Measurements from ENCODE around the gene DDX5. TPM values are rescaled to one million over a fixed set of nuclear protein-coding genes. Genes with fewer than 3 reads are reported as not detected.

The DDX5 gene
- total RNA-seq (1,027 and 1,058 TPM in 2 replicates), polyA plus RNA-seq (1,405 and 2,040 TPM in 2 replicates), polyA minus RNA-seq (856 and 901 TPM in 2 replicates), Bru-seq, nascent RNA (percentile 100 among the genes with signal in this experiment), BruChase-seq, experiment 1, labeled RNA remaining after a 6-hour chase (percentile 100 among the genes with signal in this experiment), BruChase-seq, experiment 2, labeled RNA remaining after a 2-hour chase (percentile 100 among the genes with signal in this experiment)
- polyA plus RNA-seq (2011; cell fraction: cytosol; rRNA removed) = 980 and 1,160 TPM in 2 replicates
- 4,876 and 5,495 TPM in 2 replicates for polyA plus RNA-seq (2011; cell fraction: nucleus; rRNA removed)
- 690 and 716 TPM in 2 replicates for polyA plus RNA-seq (2012)
- polyA minus RNA-seq (2011; cell fraction: cytosol; rRNA and poly(A)+ RNA removed) = 237 TPM
- polyA minus RNA-seq (2011; cell fraction: nucleus; rRNA and poly(A)+ RNA removed) = 1,361 and 2,457 TPM in 2 replicates
- long read RNA-seq, transcript DDX5-215 (12 exons, 3,558 nt) = minor isoform, 260 of 3,786 reads
- long read RNA-seq, transcript DDX5-201 (13 exons, 2,554 nt) = major isoform, 2,519 of 3,786 reads
- long read RNA-seq, partial matches to known transcripts = 522 of 3,786 reads
- long read RNA-seq, other reads (novel, unspliced or antisense) = 480 of 3,786 reads

DNA sequence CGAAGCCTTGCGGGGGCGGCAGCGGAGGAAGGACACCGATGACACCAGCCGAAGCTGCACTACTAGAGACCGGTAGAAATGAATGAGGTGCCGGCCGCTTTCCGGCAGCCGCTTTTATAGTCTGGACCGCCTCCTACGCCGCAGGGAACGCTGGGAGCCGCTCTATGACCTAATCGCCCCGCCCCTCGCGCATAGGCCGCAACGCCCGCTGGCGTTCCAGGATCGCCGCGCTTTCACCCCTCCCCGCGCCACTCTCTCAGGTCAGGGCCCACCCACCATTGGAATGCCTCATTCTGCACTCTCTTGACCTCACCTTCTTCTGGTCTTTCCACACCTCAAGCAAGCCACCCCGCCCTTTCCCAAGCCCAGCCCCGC is at the start of gene DDX5:
DDX5 (minus strand) TSS at position 89 of the 375 bp plus-strand sequence. CDS start 170 bp downstream, outside the sequence.
- Histone ChIP-seq H2AFZ (ENCODE audit: low read depth, low read length) (peak within 1 kb of the TSS; percentile 49), H3K36me3 (ENCODE audit: control insufficient read depth in 2 of 2, extremely low read depth in 1 of 2, insufficient read depth in 2 of 2, low read length in 2 of 2) (peaks cover 29 to 36% of the 10 kb centered on the region in 2 experiments), H4K20me1 (replicated peaks; ENCODE audit: control insufficient read depth, extremely low read depth, insufficient read depth, low read length) (peaks cover 29% of the 10 kb centered on the region), H3K4me1 (ENCODE audit: control insufficient read depth, extremely low read depth, insufficient read depth, low read length) (peaks cover 39% of the 10 kb centered on the region), H3K4me3 (replicated peaks in 1 of 3; ENCODE audit: insufficient read depth in 1 of 3, low read depth in 1 of 3, low read length in 3 of 3) (peak within 1 kb of the TSS; percentile 65 to 97 (median 95)), H3K4me2 (ENCODE audit: insufficient read depth, low read length) (peak within 1 kb of the TSS; percentile 98), H3K9ac (replicated peaks; ENCODE audit: extremely low read depth, insufficient read depth, low read length) (peak within 1 kb of the TSS; percentile 100), H3K79me2 (ENCODE audit: control insufficient read depth, insufficient read depth, low read length) (peaks cover 80% of the 10 kb centered on the region), H3K27ac (ENCODE audit: insufficient read depth, low read depth, low read length) (peak within 1 kb of the TSS; percentile 98), H3K27me3 (ENCODE audit: control insufficient read depth in 2 of 2, insufficient read depth in 2 of 2, low read length in 2 of 2) (no peaks in the 10 kb centered on the region), H3K9me3 (replicated peaks; ENCODE audit: control insufficient read depth, insufficient read depth, low read length) (no peaks in the 10 kb centered on the region), H3K9me1 (replicated peaks; ENCODE audit: control insufficient read depth, extremely low read depth, insufficient read depth, low read length) (no peaks in the 10 kb centered on the region)
- CTCF ChIA-PET = interaction anchor here (0.9 to 2.4 kb wide), 7 partner anchors 9 to 143 kb away, joined by 3 to 29 read pairs (median 4); partner anchors contain the start of gene POLG2
- FAIRE-seq (no peak), DNase-seq (ENCODE audit: low read depth, low spot score) (peak; percentile 97)
- BruUV-seq (replicated peaks) = no TSS peak
- peak; percentile 100 for TF ChIP-seq POLR2AphosphoS5 (IDR thresholded peaks at IDR 0.05; ENCODE audit: insufficient read depth, low read depth, low read length)
- TF ChIP-seq POLR2A (IDR thresholded peaks at IDR 0.05; ENCODE audit: low read depth, low read length) = peak; percentile 100
- TF ChIP-seq JUN (IDR thresholded peaks at IDR 0.05; ENCODE audit: borderline replicate concordance, insufficient read depth, insufficient read length, low read depth) = peak; percentile 8
- no peak for TF ChIP-seq GATA2 (IDR thresholded peaks at IDR 0.05; ENCODE audit: insufficient read depth, insufficient read length, low read depth, low read length)
- TF ChIP-seq MYC (IDR thresholded peaks at IDR 0.05; ENCODE audit: low read depth, low read length) = no peak
- no peak for TF ChIP-seq FOS (IDR thresholded peaks at IDR 0.05; ENCODE audit: borderline replicate concordance, insufficient read depth, low read length)
- no peak for TF ChIP-seq CTCF (IDR thresholded peaks at IDR 0.05; ENCODE audit: extremely low read depth in 1 of 2, insufficient read depth in 1 of 2, low read depth in 1 of 2, low read length in 2 of 2)
- TF ChIP-seq MAX (IDR thresholded peaks at IDR 0.05; ENCODE audit: insufficient read depth, insufficient read length) = no peak
- TF ChIP-seq EZH2 (IDR thresholded peaks at IDR 0.05; ENCODE audit: borderline replicate concordance, low read depth, low read length, severe bottlenecking) = no peak
- intact Hi-C loops (cut with micrococcal nuclease) (loop anchor here (5.0 to 10.0 kb wide), 2 partner anchors 141 to 239 kb away; no protein-coding TSS in a partner anchor), dilution Hi-C loops (cut with MboI; ENCODE audit: extremely low pct_ligation_motif_present, low sequenced_read_pairs) (no loop called here)
- POLR2A ChIA-PET = interaction anchor here (0.5 to 3.4 kb wide), 11 partner anchors 9 to 497 kb away, joined by 3 to 37 read pairs (median 3); partner anchors contain the start of gene POLG2

Data from endothelial cell of umbilical vein (primary cell).